Kidney (tissue), 14 donors: Measurements from ENCODE around the gene IKZF1. TPM values are rescaled to one million over a fixed set of nuclear protein-coding genes. Genes with fewer than 3 reads are reported as not detected.

Experiments used
- DNase-seq, 5 donors: peaks; one replicate each; pipeline ENCODE4 v3.0.0-alpha.2; 2013 to 2020
- FAIRE-seq: peaks from 2 replicates; lab custom pipeline; 2012; peaks lifted over from hg19 to GRCh38; lab: Jason Lieb, UNC
- H3K27ac ChIP-seq, 2 donors: one replicate each; pipeline ENCODE4 v1.7.0; 2013; ENCODE audit warnings: low read depth in 2 of 2, low read length in 2 of 2, inconsistent platforms in 1 of 2
- H3K27me3 ChIP-seq: one replicate; pipeline ENCODE4 v1.7.1; 2013; ENCODE audit warnings: low read length, inconsistent platforms; ENCODE audit not compliant: control insufficient read depth, insufficient read depth
- H3K36me3 ChIP-seq, 3 donors: one replicate each; pipeline versions ENCODE4 v1.7.0 to v1.7.1; 2013; ENCODE audit warnings: low read length in 3 of 3, control low read depth in 1 of 3, inconsistent platforms in 1 of 3; ENCODE audit not compliant: insufficient read depth in 3 of 3, control insufficient read depth in 2 of 3
- H3K4me1 ChIP-seq, 3 donors: one replicate each; pipeline versions ENCODE4 v1.7.0 to v1.7.1; 2013; ENCODE audit warnings: low read length in 3 of 3, inconsistent platforms in 1 of 3, low read depth in 1 of 3; ENCODE audit not compliant: control insufficient read depth in 2 of 3, insufficient read depth in 2 of 3
- H3K4me3 ChIP-seq, 3 donors: one replicate each; pipeline versions ENCODE4 v1.7.0 to v1.8.1; 2013; ENCODE audit warnings: low read length in 3 of 3, control low read depth in 1 of 3, inconsistent platforms in 1 of 3
- H3K9ac ChIP-seq, 3 donors: one replicate each; pipeline versions ENCODE4 v1.7.0 to v1.7.1; 2013; ENCODE audit warnings: low read length in 3 of 3, control low read depth in 1 of 3, inconsistent platforms in 1 of 3
- H3K9me3 ChIP-seq, 3 donors: one replicate each; pipeline versions ENCODE4 v1.7.0 to v1.7.1; 2013; ENCODE audit warnings: low read length in 3 of 3, control low read depth in 1 of 3, inconsistent platforms in 1 of 3; ENCODE audit not compliant: control insufficient read depth in 2 of 3, insufficient read depth in 1 of 3
- CTCF ChIP-seq: IDR thresholded peaks from 3 replicates; pipeline ENCODE4 v1.5.1; 2012; ENCODE audit warnings: mild to moderate bottlenecking, moderate library complexity, borderline replicate concordance; ENCODE audit not compliant: insufficient read depth; ENCODE audit errors: extremely low read depth
- intact Hi-C: fragments of 100-400 bp; cut with DNase I; formaldehyde crosslinking; loops from one replicate; pipeline ENCODE4 v1.11.1; 2022
- polyA plus RNA-seq: library from polyadenylated mRNA; stranded (reverse); fragments of 350-450 nt; fragmentation: Illumina TruSeq; extraction: RNeasy Lipid Tissue Mini Kit (QIAGEN cat#74804); gene quantifications from one replicate; pipeline ENCODE4 v1.2.3, GENCODE V29; 2014; ENCODE audit warnings: low read depth, low replicate concordance; ENCODE audit not compliant: insufficient read depth
- total RNA-seq: library from RNA; stranded (reverse); fragmentation: NEBNext Ultra II Directional; extraction: Animal tissue kit (Norgen Biotek cat#: 25700); gene quantifications from one replicate; pipeline ENCODE4 v1.2.1, GENCODE V29; 2021
- donor health status: control.
- donor health status: control.
- donor health status: control.
- donor health status: control.
- donor health status: control.
- donor health status: DM: yes; HTN: yes; CAD: no.
- donor health status: Normal renal cell carcinoma (clear cell type).

IKZF1 gene
- total and polyA plus RNA-seq, 2 donors from 2014 or later: 0.52 to 36.8 TPM

GRCh38 chr7:50305583-50306493, 1.3 kb downstream of the IKZF1 start:
- Histone ChIP-seq H3K9ac (no peak overlapping the region), H3K4me3 (peak overlapping the region in 1 of 3 donors; percentile 25)
- DNase-seq: no peak

GRCh38 chr7:50306494-50307367, 2.2 kb downstream of the IKZF1 start:
- Histone ChIP-seq H3K36me3 (no peaks in the 10 kb centered on the region), H3K27me3 (peaks cover 29% of the 10 kb centered on the region), H3K9me3 (no peaks in the 10 kb centered on the region), H3K27ac (no peak overlapping the region), H3K9ac (no peak overlapping the region), H3K4me3 (no peak overlapping the region), H3K4me1 (no peaks in the 10 kb centered on the region)
- no peak for TF ChIP-seq CTCF
- FAIRE-seq (no peak), DNase-seq (no peak)
- intact Hi-C loops: no loop called here

More at GRCh38 chr7:50305583-50306493, 1.3 kb downstream of the IKZF1 start:
- Histone ChIP-seq H3K27me3 (peaks cover 29% of the 10 kb centered on the region), H3K4me1 (no peaks in the 10 kb centered on the region), H3K27ac (no peak overlapping the region), H3K36me3 (no peaks in the 10 kb centered on the region), H3K9me3 (no peaks in the 10 kb centered on the region)
- no peak for FAIRE-seq
- intact Hi-C loops: no loop called here
- TF ChIP-seq CTCF: no peak

DNA sequence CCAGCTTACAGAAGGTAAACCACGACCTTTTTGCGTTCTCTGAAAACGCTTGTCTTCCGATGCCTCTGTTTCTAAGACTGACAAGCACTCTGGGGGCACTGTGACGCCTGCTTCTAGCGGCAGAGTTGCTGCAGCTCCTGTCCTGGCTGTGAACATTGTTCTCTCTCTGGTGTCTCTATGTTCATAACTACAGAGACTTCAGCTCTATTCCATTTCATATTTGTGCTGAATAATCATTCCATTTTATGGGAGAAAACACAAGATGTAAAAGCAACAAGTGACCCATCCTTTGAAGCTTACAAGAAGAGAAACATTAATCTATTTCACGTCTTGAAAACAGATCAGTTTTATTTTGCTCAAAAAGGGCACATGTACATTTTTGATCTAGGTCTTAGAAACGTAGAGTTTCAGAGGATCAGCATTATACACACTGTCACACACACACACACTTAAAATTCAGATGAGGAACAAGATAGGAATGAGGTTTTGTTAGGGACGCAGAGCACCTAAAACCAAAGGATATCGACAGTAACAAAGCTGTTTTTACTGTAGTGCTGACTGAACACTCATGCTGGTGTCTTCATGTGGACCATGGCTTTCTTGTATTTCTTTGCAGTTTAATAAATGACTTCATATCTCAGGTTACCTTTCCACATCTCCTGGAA, 3.0 kb downstream of the IKZF1 start:
- H3K4me1 ChIP-seq: no peaks in the 10 kb centered on the region
- FAIRE-seq (no peak), DNase-seq (no peak)
- no peak overlapping the region for H3K4me3 ChIP-seq
- H3K36me3 ChIP-seq: no peaks in the 10 kb centered on the region
- intact Hi-C loops: no loop called here
- H3K9me3 ChIP-seq: no peaks in the 10 kb centered on the region
- no peak overlapping the region for H3K27ac ChIP-seq
- peaks cover 24% of the 10 kb centered on the region for H3K27me3 ChIP-seq
- H3K9ac ChIP-seq: no peak overlapping the region
- TF ChIP-seq CTCF: no peak
